Large intestine (tissue), 3 donors: ENCODE results near the gene CORO2A. TPM values are rescaled to one million over a fixed set of nuclear protein-coding genes. Genes with fewer than 3 reads are reported as not detected.

ENCODE experiments used
- DNase-seq, 2 donors: peaks; one replicate each; pipeline versions ENCODE4 v3.0.0 to v3.0.0-alpha.2; 2013
- H3K27ac ChIP-seq: one replicate; pipeline ENCODE4 v1.5.1; 2013; ENCODE audit warnings: low read length
- H3K27me3 ChIP-seq: 2 replicates; pipeline ENCODE4 v1.6.1; 2013; ENCODE audit warnings: low read length; ENCODE audit not compliant: control insufficient read depth, insufficient read depth
- H3K36me3 ChIP-seq: 2 replicates; pipeline ENCODE4 v1.6.1; 2013; ENCODE audit warnings: low read length; ENCODE audit not compliant: control insufficient read depth, insufficient read depth
- H3K4me1 ChIP-seq: one replicate; pipeline ENCODE4 v1.6.1; 2013; ENCODE audit warnings: low read length; ENCODE audit not compliant: control insufficient read depth, insufficient read depth
- H3K4me3 ChIP-seq: one replicate; pipeline ENCODE4 v1.5.1; 2013; ENCODE audit warnings: low read length
- H3K9me3 ChIP-seq: one replicate; pipeline ENCODE4 v1.6.1; 2013; ENCODE audit warnings: mild to moderate bottlenecking, low read depth, low read length, moderate library complexity; ENCODE audit not compliant: control insufficient read depth
- WGBS: methylation state at CpG from one replicate; pipeline ENCODE4 v1.1.5; 2013; ENCODE audit warnings: low lambda C conversion rate; ENCODE audit not compliant: insufficient coverage; 5-methylcytosine and 5-hydroxymethylcytosine counted together
- polyA plus RNA-seq: library from polyadenylated mRNA; unstranded; fragments of 120-200 nt; gene quantifications from one replicate; pipeline ENCODE4 v1.2.1, GENCODE V29; 2013

The CORO2A gene
- polyA plus RNA-seq, 1 donor: 57.6 TPM

DNA sequence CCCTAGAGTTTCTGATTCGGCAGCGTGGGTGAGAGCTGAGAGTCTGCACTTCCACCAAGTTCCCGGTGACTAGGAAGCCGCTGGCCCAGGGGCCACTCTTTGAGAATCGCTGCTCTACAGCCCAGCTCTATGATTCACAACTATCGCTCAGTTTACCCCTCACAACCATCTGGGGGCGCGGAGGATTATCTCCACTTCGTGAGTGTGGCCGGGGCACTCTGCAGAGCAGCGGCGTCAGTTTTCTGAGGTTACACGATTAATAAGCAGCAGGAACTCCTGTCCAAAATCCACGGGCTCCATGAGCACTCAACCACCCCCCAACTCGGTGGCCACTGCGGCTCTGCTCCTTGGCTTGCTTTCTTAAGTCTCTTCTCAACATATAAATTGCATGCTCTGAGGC, 19.3 kb downstream of the CORO2A start:
- H3K9me3 ChIP-seq: no peaks in the 10 kb centered on the region
- WGBS: no CpG with 5 or more reads among the region's 16 CpGs
- peaks cover 94% of the 10 kb centered on the region for H3K4me1 ChIP-seq
- no peak overlapping the region for H3K4me3 ChIP-seq
- H3K36me3 ChIP-seq: no peaks in the 10 kb centered on the region
- peak overlapping the region; percentile 42 for H3K27ac ChIP-seq
- no peak for DNase-seq
- H3K27me3 ChIP-seq: no peaks in the 10 kb centered on the region

DNA sequence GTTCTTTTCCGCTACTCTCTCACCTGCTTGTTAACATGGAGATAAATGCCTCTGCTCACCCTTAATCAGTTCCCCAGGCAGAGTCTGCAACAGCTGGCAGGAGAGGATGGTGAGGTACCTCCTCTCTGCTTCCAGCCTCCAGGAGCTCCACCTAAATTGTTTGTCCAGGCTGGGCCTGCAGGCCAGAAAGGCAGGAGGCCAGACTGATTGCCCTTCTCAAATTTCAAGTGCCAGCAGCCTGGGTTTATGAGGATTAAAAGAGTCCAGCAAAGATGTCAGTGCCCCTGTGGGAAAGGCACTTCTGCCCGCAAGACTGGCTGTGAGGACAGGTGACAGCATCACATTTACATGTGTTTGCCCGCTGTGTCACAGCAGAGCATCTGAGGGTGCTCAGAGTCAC, 19.8 kb downstream of the CORO2A start:
- Histone ChIP-seq H3K27ac (peak overlapping the region; percentile 42), H3K9me3 (no peaks in the 10 kb centered on the region)
- DNase-seq: peak in 1 of 2 donors; percentile 50

DNA sequence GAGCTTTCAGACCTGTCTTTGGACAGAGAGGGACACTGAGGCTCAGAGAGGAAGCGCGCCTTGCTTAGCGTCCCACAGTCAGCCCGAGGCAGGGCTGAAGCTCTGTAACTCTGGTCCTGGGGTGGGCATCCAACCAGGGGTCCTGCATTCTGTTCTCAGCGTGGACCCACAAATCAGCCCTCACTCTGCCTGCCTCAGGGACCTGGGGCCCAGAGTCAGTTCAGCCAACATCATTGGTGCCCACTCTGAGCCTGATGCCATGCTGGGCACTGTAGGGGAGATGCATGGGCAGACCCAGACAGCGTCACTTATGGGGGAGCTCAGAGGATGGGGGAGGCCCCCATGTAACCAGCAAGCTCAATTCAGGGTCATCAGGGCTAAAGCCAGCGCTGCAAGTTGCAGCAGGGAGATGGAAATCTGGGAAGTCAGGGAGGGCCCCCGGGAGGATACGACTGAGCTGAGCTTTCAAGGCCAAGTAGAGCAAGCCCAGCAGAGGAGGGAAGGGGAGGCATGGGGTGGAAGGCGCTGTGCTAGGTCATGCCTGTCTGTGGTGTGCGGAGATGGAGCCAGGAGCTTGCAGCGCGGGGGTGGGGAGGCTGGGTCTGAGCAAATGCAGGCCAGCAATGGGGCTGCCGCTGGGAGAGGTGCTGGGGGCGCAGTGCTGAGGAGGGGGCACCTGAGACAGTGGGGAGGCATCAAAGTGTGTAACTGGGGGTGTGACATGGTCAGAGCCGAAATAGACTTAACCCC, 21.1 kb downstream of the CORO2A start:
- no peaks in the 10 kb centered on the region for H3K27me3 ChIP-seq
- peak in 1 of 2 donors; percentile 36 for DNase-seq
- no peaks in the 10 kb centered on the region for H3K9me3 ChIP-seq
- H3K4me1 ChIP-seq: peaks cover 94% of the 10 kb centered on the region
- H3K4me3 ChIP-seq: no peak overlapping the region
- no peaks in the 10 kb centered on the region for H3K36me3 ChIP-seq
- WGBS: no CpG with 5 or more reads among the region's 16 CpGs
- H3K27ac ChIP-seq: peak overlapping the region; percentile 58

More for the DNA sequence above, 19.8 kb downstream of the CORO2A start:
- no peak overlapping the region for H3K4me3 ChIP-seq
- no CpG with 5 or more reads among the region's 3 CpGs for WGBS
- H3K4me1 ChIP-seq: peaks cover 95% of the 10 kb centered on the region
- no peaks in the 10 kb centered on the region for H3K27me3 ChIP-seq
- no peaks in the 10 kb centered on the region for H3K36me3 ChIP-seq

DNA sequence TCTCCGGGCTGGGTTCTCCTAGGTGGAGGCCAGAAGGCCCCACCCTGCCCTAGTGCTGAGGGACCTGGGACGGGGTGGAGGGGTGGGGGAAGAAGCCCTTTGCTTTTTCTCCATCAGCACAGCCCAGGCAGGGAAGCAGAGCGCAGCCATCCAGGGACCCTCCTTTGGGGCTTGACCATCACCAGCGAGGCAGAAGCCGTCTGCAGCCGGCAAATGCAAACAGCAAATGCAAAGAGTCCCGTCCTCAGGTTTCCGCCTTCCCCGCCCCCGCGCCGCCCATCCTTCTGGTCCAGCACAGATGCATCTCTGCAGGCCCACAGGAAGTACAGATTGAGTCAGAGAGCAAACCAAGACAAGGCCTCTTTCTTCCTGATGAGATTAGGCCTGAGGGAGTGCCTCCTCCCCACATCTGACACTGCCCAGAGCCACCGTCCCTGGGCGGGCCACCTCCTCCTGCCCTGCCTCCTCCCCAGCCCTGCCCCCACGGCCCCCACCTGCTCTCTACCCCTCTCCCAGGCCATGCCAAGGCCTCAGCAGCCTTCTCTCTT, 23.4 kb downstream of the CORO2A start:
- peak; percentile 80 to 87 for DNase-seq
- Histone ChIP-seq H3K4me1 (peaks cover 88% of the 10 kb centered on the region), H3K9me3 (no peaks in the 10 kb centered on the region), H3K27ac (peak overlapping the region; percentile 85), H3K27me3 (no peaks in the 10 kb centered on the region), H3K4me3 (no peak overlapping the region), H3K36me3 (no peaks in the 10 kb centered on the region)
- WGBS: no CpG with 5 or more reads among the region's 15 CpGs

DNA sequence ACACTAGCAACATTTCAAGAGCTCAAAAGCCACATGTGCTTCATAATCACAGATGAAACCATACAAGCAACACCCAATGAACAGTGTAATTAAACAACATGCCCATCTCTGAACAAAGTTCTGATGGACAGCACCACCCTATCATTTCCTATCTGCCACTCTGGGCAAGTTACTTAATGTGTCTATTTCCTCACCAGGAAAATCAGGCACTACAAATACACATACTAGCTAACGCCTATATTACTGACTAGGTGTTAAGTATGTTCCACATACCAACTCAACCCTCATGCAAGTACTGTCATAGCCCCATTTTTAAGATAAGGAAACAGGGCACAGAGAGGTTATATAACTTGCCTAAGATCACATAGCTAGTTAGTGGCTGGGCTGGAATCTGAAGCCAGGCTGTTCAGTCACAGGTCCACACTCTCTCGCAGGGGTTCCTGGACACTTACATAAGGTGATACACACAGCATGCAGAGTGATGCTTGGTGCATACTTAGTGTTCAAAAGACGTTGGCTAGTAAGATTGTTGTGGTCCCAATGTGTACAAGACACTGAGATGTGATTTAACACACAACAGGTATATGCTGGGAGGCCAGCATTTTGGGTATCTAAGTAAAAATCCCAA, 24.2 kb downstream of the CORO2A start:
- Histone ChIP-seq H3K27me3 (no peaks in the 10 kb centered on the region), H3K36me3 (no peaks in the 10 kb centered on the region), H3K9me3 (no peaks in the 10 kb centered on the region), H3K4me3 (no peak overlapping the region), H3K4me1 (peaks cover 89% of the 10 kb centered on the region), H3K27ac (peak overlapping the region; percentile 85)
- DNase-seq: no peak
- no CpG with 5 or more reads among the region's 3 CpGs for WGBS

DNA sequence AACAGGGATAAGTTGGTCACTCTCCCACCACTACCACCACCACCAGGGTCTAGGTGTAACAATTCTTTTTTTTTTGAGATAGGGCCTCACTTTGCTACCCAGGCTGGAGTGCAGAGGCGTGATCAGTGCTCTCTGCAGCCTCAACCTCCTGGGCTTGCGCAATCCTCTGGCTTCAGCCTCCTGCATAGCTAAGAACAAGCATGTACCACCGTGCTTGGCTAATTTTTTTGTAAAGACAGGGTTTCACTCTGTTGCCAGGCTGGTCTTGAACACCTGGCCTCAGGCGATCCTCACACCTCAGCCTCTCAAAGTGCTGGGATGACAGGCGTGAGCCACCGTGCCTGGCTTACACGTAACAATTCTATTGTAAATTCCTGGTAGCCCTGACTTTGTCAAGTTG, 27.5 kb downstream of the CORO2A start:
- Histone ChIP-seq H3K36me3 (no peaks in the 10 kb centered on the region), H3K27ac (peak overlapping the region; percentile 85), H3K9me3 (no peaks in the 10 kb centered on the region), H3K27me3 (no peaks in the 10 kb centered on the region), H3K4me1 (peaks cover 76% of the 10 kb centered on the region), H3K4me3 (no peak overlapping the region)
- no peak for DNase-seq
- no CpG with 5 or more reads among the region's 7 CpGs for WGBS

DNA sequence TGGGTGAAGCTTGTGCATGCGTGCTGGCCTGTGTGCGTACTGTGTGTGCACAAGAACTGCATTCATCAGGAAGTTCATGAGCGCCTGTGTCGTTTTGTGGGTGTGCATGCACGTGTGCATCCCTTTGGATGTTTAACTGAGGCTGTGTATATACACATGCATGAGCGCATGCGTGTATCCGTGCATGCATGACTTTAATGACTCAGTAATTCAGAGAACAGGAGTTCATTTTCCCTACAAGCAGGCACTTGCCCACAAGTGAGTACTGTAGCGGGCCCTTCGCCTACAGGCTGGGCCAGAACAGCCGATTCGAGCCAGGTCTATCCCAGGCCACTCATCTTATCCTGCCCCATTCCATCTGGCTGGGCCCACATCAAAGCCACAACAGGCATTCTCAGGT, 29.8 kb downstream of the CORO2A start:
- no peak for DNase-seq
- no peaks in the 10 kb centered on the region for H3K27me3 ChIP-seq
- no CpG with 5 or more reads among the region's 12 CpGs for WGBS
- H3K4me3 ChIP-seq: no peak overlapping the region
- H3K27ac ChIP-seq: peak overlapping the region; percentile 85
- no peaks in the 10 kb centered on the region for H3K9me3 ChIP-seq
- H3K36me3 ChIP-seq: peaks cover under 1% of the 10 kb centered on the region
- H3K4me1 ChIP-seq: peaks cover 63% of the 10 kb centered on the region

DNA sequence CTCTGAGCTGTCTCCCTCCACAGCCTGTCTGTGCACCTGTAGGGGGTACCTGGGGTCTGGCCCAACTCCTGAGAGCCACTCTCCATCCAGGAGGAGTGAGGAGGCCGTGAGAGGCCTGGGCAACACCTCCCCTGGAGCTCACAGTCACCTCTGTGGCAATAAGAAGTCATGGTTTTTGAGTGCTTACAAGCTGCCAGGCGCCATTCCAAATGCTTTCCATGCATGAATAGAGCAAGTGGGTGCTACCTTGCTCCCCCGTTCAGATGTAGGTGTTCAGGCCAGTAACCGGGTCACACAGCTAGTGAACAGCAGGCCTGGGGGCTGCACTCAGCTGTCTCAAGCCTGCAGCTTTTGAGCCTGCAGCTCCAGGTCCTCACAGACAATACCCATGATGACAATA, 30.6 kb downstream of the CORO2A start:
- H3K4me3 ChIP-seq: no peak overlapping the region
- H3K4me1 ChIP-seq: peaks cover 55% of the 10 kb centered on the region
- no peak for DNase-seq
- no CpG with 5 or more reads among the region's 4 CpGs for WGBS
- H3K27ac ChIP-seq: no peak overlapping the region
- peaks cover 8% of the 10 kb centered on the region for H3K36me3 ChIP-seq
- no peaks in the 10 kb centered on the region for H3K27me3 ChIP-seq
- H3K9me3 ChIP-seq: no peaks in the 10 kb centered on the region

DNA sequence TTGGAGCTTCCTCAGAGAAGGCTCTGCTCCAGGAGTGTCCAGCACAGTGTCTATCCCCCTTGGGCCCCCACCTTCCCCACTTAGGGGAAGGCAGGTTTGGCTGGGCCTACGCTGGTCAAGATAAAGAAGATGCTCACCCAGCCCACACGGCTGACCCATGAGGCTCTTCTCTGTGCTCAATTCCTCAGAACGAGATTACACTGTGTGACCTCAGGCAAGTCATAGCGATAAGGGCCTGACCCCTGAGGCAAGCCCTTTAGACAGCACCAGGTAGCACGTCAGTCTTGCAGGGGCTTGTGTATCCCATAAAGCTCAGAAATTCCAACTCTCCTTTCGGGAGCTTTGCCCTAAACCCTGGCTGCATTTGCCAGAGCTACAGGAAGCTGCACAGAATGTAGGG, 32.6 kb downstream of the CORO2A start:
- Histone ChIP-seq H3K4me3 (no peak overlapping the region), H3K27ac (no peak overlapping the region), H3K36me3 (peaks cover 21% of the 10 kb centered on the region), H3K4me1 (peaks cover 41% of the 10 kb centered on the region), H3K27me3 (no peaks in the 10 kb centered on the region), H3K9me3 (no peaks in the 10 kb centered on the region)
- WGBS: no CpG with 5 or more reads among the region's 6 CpGs
- no peak for DNase-seq

DNA sequence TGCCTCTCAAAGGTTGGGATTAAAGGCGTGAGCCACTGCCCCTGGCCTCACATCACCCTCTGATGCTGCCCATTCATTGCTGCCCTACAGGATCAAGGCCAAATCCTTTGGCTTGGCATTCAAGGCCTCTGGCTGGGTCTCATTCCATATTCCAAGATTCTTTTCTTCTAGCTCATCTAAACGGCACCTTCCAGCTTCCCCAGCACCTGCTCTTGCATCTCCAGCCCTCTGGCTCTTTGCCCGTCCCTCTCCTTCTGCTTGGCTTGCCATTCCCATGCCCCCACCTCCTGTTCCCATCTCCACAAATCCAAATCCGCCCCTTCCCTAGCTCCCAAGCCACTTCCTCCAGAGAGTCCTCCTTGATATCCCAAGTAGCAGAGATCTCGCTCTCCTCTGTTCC, 33.1 kb downstream of the CORO2A start:
- 96% methylated on average over 3 of the region's 5 CpGs for WGBS
- Histone ChIP-seq H3K27ac (no peak overlapping the region), H3K4me3 (no peak overlapping the region)

More for the DNA sequence above, 33.1 kb downstream of the CORO2A start:
- H3K27me3 ChIP-seq: no peaks in the 10 kb centered on the region
- H3K4me1 ChIP-seq: peaks cover 36% of the 10 kb centered on the region
- DNase-seq: no peak
- H3K36me3 ChIP-seq: peaks cover 23% of the 10 kb centered on the region
- H3K9me3 ChIP-seq: no peaks in the 10 kb centered on the region
